GM19238 (cell line): Measurements from ENCODE around the gene RBL2.
"Not testable (repeated sequence)": the region's sequence is repeated elsewhere in the genome, so short reads cannot be mapped to it uniquely, and the experiment has no call there.

Experiments used
- DNase-seq: peaks from one replicate; pipeline ENCODE4 v3.0.0; 2011; ENCODE audit warnings: low spot score; ENCODE audit not compliant: insufficient read length

The RBL2 gene

DNA sequence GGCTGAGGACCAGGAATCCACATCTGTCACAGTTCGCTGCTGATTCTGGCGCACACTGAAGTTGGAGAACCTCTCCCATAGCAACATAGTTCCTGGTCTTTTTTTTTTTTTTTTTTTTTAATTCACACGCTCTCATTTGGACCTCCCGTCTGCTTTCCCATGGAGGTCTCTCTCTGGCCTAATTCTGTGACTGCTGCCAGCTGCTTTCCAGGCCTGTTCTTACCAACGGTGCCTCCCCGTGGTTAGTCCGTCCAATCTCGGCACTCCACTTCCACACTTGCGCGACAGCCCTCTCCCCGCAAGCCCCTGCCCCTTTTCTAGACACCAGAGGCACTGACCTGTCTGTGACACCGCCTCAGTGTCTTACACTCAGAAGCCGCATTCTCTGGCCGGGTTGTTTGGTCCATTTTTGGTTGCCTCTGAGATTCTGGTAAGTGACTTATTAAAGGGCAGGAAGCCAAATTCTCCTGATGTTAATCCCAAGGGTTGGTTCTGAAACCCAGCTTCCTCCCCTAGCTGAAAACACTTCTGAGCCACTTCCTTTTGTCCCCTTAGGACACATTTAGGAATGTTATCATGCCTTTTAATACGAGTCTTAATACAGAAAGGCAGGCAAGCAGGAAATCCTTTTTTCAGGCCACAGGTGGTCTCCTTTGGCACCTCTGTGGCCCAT lies 69.9 kb downstream of the RBL2 start:
- DNase-seq, result no peak

DNA sequence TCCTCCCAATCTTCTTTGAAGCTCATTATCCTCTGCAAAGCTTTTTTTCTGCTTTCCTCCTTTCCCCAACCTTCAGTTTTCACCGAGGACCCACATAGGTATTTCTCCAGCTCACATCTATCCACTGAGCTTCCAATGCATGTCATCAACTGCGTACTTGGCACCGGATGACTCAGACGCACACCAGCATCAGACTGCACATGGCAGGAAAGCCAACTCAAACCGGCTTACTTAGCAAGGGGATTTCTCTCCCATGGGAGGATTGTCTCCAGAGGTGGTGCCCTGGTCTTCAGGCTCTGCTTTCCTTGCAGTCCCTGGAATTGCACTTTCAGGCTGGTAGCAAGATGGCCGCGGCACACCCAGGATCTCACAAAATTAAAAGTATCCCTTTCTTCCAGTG lies 70.4 kb downstream of the RBL2 start:
- no peak for DNase-seq

DNA sequence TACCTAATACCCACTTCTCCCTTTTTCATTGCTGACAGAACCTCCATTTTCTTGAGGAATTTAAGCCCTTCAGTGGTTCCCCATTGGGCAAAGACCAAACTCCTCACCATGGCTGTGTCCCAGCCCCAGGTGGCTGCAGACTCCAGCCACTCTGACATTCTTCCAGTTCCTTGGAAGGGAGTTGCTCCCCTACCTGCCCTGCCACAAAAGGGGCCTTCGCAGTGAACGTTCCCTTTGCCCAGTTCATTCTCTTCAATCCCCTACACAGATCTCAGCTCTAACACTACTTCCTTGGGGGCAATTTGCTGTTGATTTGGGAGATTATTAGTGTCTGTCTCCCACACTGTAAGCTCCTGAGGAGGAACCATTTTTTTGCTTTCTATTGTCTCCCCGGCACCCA lies 72.0 kb downstream of the RBL2 start:
- DNase-seq, result no peak

DNA sequence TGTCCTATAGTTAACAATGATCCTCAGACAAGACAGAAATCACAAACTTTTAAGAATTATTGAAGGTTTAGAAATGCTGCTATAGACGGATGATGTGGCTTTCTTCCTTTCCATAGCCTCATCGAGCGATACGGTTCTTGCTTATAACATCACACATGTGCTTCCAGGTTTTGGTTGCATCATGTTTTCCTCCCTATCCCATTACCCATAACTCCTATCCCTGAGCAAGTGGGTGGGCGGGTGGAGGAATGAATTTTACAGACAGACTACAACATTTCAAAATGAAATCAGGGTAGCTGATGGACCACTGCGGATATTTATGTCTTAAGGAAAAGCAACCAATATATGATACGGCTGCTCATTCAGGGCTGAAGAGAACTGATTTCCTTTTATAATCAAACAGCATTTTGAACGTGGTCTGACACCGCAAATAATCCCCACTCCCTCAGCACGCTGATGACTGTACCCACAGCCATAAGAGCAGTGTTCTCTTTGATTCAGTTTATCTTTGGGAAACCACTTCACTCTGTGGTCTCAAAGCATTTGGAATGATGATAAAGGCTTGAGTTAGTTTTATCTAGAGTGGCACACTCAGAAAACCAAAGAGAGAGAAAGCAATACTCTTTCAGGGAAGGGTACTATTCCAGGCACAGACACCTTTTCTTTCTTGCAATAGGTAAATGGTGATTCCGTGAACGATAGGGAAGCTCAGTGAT lies 73.4 kb downstream of the RBL2 start:
- DNase-seq, result no peak

DNA sequence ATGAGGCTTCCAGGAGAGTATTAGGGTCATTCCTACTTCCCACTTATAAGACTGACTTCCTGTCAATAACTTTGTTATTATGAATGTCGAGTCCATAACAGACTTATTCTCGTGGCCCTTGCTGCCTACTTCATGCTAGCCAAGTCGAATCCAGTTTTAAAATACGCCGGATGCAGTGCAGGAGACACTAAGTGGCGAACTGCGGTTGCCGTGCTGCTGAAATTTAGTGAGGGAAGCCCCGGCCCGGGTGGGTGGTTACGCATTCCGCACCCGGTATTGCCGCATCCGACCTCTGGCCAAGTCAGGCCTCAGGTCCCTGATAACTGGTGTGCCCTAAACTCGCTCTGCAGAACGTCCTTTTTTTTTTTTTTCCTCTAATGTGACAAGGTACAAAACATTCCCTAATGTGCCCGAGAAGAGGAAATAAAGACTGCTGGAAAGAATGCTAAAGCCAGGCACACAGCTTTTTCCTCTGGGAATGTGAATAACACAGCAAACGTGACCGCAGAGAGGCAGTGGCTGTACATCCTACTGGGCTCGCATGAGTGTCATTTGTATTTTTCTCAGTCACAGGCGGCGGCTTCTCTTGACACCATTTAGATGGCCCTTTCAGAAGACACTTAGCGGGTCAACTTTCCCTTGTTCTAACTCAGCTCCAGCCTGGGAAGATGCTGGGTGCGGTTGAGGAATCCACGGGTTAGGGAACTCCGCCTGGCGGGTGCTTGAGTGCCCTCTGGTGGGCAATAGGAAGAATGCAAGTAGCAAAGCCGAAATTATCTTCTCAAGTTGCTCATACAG lies 75.8 kb downstream of the RBL2 start:
- peak; percentile 48 for DNase-seq

DNA sequence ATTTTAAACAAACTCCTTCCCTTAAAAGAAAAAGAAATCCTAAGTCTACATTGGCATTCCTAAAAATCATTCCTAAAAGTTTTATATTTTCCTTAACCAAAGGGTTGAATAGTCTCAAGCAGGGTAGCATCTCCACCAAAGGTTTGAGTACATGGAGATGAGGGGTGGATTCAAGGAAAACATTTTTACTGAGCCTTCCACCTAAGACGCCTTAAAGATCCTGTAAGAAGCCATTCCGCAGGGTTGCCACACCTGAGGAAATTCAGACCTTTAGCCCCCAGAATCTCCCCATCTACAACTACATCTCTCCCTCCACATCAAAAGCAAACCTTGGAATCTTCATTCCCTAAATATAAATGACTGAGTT lies 76.4 kb downstream of the RBL2 start:
- no peak for DNase-seq

DNA sequence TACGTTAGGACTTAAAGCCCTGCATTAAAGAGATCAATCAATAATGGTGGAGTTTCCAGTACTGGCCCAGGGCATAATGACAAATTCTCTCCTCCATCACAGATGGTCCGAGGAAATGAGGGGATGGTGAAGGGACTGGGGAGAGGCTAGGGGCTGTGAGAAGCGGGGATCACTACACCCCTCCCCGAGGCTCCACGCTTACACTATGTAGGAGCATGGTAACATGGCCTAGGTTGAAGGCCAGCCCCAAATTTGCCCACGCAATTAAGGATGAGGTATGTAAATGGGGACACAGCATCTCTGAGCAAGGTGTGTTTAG lies 76.8 kb downstream of the RBL2 start:
- DNase-seq, result no peak

DNA sequence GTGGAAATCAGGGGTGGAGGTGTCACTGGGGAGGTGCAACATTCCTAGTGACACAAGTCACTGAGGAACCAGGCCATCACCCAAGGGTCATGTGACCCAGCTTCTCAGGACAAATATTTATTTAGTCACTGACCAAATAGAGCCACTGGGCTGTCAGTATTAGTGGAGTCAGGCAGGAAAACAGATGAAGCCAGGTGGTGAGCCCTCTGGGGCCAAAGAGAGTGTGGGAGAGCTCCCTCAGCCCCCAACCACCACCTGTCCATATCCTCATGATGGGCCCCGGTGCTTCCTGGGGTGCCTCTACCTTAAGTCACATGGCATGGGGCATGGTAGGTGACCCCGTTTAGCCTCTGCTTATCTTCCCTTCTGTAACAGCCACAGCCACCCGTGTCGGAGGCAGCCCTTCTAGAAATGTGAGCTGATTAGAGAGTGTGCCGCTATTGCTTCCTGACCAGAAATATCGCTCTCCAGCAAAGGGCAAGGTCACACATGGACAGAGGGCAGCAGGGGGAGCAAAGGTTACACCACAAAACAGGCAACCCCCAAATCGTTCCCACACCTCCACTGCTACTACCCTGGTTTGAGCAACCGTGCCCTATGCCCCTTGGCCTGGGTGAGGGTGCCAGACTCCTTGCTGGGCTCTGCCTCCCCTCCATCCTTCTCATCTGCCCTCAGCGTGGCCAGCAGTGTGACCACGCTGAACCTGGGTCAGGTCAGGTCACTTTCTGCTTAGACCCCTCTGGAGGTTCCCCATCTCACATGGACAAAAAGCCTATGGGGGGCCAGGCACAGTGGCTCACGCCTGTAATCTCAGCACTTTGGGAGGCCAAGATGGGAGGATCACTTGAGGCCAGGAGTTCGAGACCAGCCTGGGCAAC lies 77.4 kb downstream of the RBL2 start:
- no peak for DNase-seq

DNA sequence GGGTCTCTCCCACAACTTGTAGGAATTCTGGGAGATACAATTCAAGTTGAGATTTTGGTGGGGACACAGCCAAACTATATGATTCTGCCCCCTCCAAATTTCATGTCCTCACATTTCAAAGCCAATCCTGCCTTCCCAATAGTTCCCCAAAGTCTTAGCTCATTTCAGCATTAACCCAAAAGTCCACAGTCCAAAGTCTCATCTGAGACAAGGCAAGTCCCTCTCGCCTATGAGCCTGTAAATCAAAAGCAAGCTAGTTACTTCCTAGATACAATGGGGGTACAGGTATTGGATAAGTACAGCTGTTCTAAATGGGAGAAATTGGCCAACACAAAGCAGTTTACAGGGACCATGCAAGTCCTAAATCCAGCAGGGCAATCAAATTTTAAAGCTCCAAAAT lies 78.5 kb downstream of the RBL2 start:
- DNase-seq, result not testable (repeated sequence)

DNA sequence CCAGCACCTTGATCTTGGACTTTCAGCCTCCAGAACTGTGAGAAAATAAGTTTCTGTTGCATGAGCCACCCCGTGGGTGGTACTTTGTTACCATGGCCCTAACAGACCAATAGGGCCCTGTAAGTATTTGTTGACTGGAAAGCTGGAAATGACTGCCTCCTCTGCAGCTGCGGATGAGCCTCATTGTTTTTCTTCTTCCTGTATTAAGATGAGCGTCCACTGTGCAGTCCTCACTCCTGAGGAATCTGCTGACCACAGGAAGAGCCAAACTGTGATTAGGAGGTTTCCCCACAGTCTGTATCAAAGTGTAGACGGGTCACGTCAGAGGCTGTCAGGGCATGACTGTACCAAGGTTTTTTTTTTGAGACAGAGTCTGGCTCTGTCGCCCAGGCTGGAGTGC lies 81.0 kb downstream of the RBL2 start:
- DNase-seq, result no peak

DNA sequence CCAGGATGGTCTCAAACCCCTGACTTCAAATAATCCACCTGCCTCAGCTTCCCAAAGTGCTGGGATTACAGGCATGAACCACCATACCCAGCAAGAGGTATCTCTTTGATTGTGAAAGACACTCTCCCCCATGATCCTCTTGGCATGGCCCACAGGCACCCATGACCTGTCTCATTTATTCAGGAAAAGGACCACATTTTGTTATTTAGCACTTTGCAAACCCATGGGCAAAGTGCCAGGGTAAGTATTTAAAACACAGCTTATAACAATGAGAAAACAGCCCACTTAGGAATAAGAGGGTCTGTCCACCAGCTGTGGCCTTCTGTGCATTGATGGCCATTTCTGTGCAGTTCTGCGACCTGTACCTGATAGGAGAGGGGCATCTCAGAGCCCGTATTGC lies 81.5 kb downstream of the RBL2 start:
- no peak for DNase-seq

DNA sequence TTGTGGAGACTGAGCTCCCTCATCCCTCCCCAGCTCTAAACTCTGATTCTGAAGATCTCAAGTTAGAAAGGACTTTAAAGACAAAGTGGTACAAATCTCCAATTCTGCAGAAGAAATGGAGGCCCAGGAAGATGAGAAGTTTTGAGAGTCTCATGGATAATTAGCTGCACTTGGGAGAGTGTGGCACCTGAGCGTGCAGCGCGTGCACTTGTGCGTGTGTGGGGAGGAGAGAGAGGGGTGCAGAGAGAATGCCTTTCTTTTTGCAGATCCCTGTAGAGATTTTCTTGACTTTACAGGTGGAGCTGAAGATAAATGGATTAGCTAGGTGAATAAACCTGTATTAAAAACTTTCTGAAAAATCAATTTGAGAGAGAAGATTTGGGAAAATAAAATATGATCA lies 83.6 kb downstream of the RBL2 start:
- DNase-seq, result no peak

DNA sequence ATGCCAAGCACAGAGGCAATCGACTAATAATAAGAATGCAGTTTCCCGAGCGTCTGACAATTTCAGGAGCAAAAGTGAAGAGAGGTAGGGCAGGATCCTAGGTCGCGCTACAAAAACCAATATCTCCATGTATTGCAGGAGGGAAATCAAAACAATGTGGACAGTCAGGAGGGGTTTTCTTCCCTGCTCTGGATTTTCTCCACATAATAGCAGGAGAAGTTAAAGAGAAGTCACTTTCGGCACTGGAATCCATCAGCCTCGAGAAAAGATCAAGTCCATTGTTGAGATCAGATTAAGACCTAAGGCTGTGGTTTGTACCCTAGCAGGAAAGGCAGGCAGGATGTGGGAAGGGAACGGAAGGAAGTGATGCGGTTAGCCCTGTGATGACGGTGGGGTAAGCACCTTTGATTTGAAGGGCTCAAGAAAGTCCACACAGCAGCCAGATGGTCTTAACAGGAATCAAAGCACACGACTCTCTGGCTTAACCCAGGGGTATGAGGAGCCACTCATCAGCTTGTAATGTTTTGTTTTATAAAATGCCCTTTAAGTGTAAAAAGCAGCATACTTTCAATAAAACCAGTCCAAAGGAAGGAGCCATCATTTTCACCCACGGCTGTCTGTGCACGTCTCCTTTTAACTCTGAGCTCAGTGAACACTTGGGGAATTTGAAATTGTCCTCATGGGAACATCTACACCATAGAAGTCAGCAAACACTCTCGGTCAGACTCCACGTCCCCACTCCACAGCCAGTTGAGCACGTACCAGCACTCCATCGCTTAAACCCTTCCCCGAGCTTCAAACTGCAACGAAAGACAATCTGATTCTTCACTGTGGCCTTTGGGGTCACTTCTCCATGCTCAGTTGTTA lies 84.5 kb downstream of the RBL2 start:
- peak; percentile 65 for DNase-seq

DNA sequence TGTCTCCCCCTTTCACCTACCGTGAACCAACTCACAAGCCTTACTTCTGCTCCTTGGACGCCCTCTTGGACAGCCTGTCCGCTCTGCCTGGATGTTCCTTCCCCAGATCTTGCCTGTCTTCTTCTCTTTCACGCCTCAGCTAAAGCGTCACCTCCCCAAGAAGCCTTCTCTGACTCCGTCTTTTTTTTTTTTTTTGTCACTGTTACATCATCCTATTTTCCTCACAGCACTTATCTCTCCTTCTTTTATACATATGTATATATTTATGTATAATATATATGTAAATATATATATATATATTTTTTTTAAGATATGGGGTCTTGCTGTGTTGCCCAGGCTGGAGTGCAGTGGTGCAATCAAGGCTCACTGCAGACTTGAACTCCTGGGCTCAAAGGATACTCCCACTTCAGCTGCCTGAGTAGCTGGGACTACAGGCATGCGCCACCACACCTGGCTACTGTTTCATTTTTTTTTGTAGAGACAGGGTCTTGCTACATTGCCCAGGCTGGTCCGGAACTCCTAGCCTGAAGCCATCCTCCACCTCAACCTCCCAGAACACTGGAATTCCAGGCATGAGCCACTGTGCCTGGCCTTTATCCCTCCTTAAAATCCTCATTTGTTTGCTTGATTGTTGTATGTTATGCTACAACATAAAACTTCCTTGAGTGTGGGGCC lies 85.3 kb downstream of the RBL2 start:
- no peak for DNase-seq

DNA sequence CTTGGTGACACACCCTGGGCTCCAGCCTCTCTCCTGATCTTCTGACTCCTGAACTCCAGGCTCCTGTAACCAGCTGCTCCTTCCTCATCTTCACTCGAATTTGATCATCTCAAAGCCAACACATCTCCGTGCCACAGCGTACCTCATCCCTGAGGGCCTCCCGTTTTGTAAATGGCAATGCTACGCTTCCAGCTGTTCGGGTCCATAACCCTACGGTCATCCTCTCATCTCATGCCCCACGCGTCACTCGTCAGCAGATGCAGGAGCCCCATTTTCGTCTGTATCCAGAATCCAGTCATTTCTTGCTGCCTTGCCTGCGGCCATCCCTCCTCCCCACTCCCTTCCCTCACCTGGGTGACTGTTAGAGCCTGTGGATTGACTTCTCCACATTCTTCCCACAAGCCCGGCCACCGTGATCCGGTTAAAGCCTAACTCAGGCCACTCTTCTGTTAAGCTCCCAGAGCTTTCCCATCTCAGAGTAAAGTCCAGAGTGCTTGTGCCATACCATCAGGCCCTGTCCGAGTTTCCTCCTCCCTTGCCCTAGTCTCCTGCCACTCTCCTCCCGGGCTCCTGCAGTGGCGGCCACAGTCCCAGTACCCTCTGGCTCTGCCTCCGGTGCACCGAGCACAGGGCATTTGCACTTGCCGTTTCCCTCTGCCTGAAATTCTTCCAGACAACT lies 89.0 kb downstream of the RBL2 start:
- DNase-seq, result no peak

DNA sequence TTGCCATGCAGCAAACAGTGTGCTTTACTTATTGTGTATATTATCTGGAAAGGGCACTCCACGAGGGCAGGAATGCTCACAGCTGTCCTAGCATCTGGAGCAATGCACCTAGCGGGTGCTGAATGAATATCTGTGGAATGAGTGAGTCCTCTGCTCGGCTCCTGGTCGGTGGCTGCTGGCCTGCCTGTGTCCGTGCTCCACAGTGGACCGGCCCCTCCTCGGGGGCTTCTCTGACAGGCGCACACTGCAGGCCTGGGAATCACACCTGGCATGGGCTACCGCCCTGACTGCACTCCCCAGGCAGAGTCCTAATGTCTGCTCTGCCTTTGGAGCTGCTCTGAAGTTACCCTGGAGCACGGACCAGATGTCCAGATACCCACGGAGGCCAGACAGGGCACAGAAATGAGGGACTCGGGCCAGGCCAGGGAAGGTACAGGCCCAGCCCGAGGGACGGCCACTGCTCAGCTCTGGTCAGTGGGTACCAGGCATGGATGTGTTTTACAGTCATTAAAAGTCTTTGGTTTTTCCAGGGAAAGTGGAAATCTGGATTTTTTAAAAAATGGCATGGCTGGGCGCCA lies 89.8 kb downstream of the RBL2 start:
- no peak for DNase-seq

DNA sequence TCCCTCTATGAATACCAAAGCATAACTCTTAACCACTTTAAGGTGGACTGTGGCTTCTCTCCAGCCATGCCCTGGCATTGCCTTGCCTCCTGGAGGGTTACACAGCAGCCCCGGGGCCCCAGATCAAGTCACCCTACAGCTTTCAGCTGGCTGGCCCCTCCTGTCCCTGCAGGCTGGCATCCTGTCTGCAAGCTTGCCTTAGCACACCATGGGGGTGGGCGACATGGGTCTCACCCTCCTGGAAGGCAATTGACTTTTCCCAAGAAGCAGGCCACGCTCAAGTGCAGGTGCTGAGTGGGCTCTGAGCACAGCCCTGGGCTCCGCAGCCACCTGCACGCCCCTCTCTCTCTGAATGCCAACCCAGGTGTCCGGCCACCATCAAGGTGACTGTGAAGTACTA lies 94.5 kb downstream of the RBL2 start:
- DNase-seq, result no peak

DNA sequence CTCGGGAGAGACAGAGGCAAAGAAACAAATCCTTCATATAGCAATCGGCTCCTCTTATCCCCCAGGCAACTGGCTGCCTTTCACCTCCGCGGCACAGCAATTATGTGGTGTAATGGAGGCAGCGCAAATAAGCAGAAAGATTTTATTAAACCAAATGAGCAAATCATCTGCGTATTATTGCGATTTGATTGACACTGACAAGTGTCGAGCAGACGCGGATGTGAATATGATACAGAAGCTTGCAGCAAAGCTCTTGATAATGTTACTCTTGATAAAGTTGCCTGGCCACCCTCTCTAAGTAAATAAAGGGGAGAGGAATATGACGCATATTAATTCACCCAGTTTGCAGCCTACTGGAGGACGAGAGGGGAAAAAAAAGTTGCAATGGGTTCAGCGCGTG lies 95.2 kb downstream of the RBL2 start:
- no peak for DNase-seq

DNA sequence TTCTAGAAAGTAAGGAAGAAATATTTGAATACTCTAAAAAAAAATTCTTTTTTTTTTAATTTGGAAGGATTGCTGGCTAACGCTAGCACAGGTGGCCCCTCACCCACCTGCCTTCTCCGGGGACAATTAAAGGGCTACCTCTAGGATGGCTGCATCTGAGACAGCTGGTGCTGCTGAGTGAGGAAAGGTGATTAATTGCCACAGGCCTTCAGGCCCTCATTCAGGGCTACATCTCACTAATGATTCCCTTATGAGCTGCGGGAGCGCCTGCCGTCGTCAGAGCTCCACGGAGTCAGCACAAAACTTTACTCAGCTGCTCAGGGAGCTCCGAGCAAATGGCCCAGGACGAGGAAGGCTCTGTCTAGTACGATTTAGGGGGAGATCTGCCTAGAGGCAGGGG lies 95.8 kb downstream of the RBL2 start:
- DNase-seq, result no peak
